ENCODE measurements around the gene VMAC. TPM values are rescaled to one million over a fixed set of nuclear protein-coding genes. Genes with fewer than 3 reads are reported as not detected.
A peak's percentile ranks its signal among the peaks of the same experiment; 100 is the strongest.

Gene VMAC
- total RNA-seq, 2 experiments from 2014 or later, result 11.8 TPM

- CTCF ChIA-PET, result interaction anchor here (1.1 to 2.4 kb wide), 3 partner anchors 10 to 143 kb away, joined by 5 to 10 read pairs (median 6); no protein-coding TSS in a partner anchor
- peaks cover 61% of the 10 kb centered on the region for H3K4me1 Mint-ChIP-seq
Observed at GRCh38 chr19:5947435-5947834, 42.8 kb downstream of the VMAC start.

GRCh38 chr19:5948752-5949564 lies 44.3 kb downstream of the VMAC start:
- POLR2A ChIA-PET, result no interaction called here
- CTCF ChIA-PET, result interaction anchor here (0.5 to 2.9 kb wide), 9 partner anchors 13 to 308 kb away, joined by 3 to 10 read pairs (median 4); partner anchors contain the start of gene NRTN
- peak overlapping the region; percentile 93 for H3K27ac Mint-ChIP-seq
- no peaks in the 10 kb centered on the region for H3K27me3 Mint-ChIP-seq
- H3K4me3 Mint-ChIP-seq, result peak overlapping the region; percentile 40
- H3K36me3 Mint-ChIP-seq (ENCODE audit: low read depth), result peaks cover 45% of the 10 kb centered on the region
- DNase-seq, result peak; percentile 16
- peaks cover 76% of the 10 kb centered on the region for H3K4me1 Mint-ChIP-seq
- H3K9me3 Mint-ChIP-seq, result peaks cover 5% of the 10 kb centered on the region

More at GRCh38 chr19:5947435-5947834, 42.8 kb downstream of the VMAC start:
- DNase-seq, result no peak
- POLR2A ChIA-PET, result no interaction called here
- Mint-ChIP-seq H3K27ac (peak overlapping the region; percentile 93), H3K9me3 (no peaks in the 10 kb centered on the region), H3K4me3 (no peak overlapping the region), H3K36me3 (ENCODE audit: low read depth) (peaks cover 35% of the 10 kb centered on the region), H3K27me3 (no peaks in the 10 kb centered on the region)

- Mint-ChIP-seq H3K27me3 (no peaks in the 10 kb centered on the region), H3K4me1 (peaks cover 83% of the 10 kb centered on the region), H3K9me3 (peaks cover 5% of the 10 kb centered on the region), H3K4me3 (peak overlapping the region; percentile 40), H3K36me3 (ENCODE audit: low read depth) (peaks cover 45% of the 10 kb centered on the region), H3K27ac (peak overlapping the region; percentile 93)
- peak; percentile 47 for DNase-seq
- POLR2A ChIA-PET, result no interaction called here
- CTCF ChIA-PET, result interaction anchor here (1.0 to 2.9 kb wide), 4 partner anchors 16 to 207 kb away, joined by 3 to 9 read pairs (median 4); partner anchors contain the start of gene NRTN
Observed at GRCh38 chr19:5949792-5950305, 45.2 kb downstream of the VMAC start.

- Mint-ChIP-seq H3K36me3 (ENCODE audit: low read depth) (peaks cover 45% of the 10 kb centered on the region), H3K4me3 (peak overlapping the region; percentile 40), H3K27me3 (no peaks in the 10 kb centered on the region), H3K27ac (peak overlapping the region; percentile 93), H3K9me3 (peaks cover 5% of the 10 kb centered on the region), H3K4me1 (peaks cover 86% of the 10 kb centered on the region)
- ChIA-PET CTCF (interaction anchor here (1.0 to 3.8 kb wide), 5 partner anchors 15 to 176 kb away, joined by 3 to 12 read pairs (median 4); partner anchors contain the start of gene NRTN), POLR2A (no interaction called here)
- no peak for DNase-seq
Observed at GRCh38 chr19:5950741-5951140, 46.1 kb downstream of the VMAC start.

- POLR2A ChIA-PET, result interaction anchor here (0.6 kb wide), 1 partner anchor 22 kb away, joined by 3 read pairs; no protein-coding TSS in a partner anchor
- H3K27ac Mint-ChIP-seq, result peak overlapping the region; percentile 92
- no peak overlapping the region for H3K4me3 Mint-ChIP-seq
- H3K4me1 Mint-ChIP-seq, result peaks cover 87% of the 10 kb centered on the region
- peaks cover 5% of the 10 kb centered on the region for H3K9me3 Mint-ChIP-seq
- DNase-seq, result no peak
- CTCF ChIA-PET, result interaction anchor here (1.0 to 3.8 kb wide), 5 partner anchors 14 to 176 kb away, joined by 3 to 12 read pairs (median 4); partner anchors contain the start of gene NRTN
- H3K27me3 Mint-ChIP-seq, result no peaks in the 10 kb centered on the region
- peaks cover 45% of the 10 kb centered on the region for H3K36me3 Mint-ChIP-seq (ENCODE audit: low read depth)
Observed at GRCh38 chr19:5951338-5951861, 46.7 kb downstream of the VMAC start.

GRCh38 chr19:5952193-5953029 lies 47.7 kb downstream of the VMAC start:
- no peaks in the 10 kb centered on the region for H3K27me3 Mint-ChIP-seq
- CTCF ChIA-PET, result interaction anchor here (2.9 to 3.8 kb wide), 2 partner anchors 16 to 148 kb away, joined by 9 to 12 read pairs; partner anchors contain the start of gene NRTN
- peaks cover 5% of the 10 kb centered on the region for H3K9me3 Mint-ChIP-seq
- POLR2A ChIA-PET, result interaction anchor here (0.6 kb wide), 1 partner anchor 21 kb away, joined by 3 read pairs; no protein-coding TSS in a partner anchor
- peaks cover 43% of the 10 kb centered on the region for H3K36me3 Mint-ChIP-seq (ENCODE audit: low read depth)
- H3K27ac Mint-ChIP-seq, result peak overlapping the region; percentile 92
- peaks cover 92% of the 10 kb centered on the region for H3K4me1 Mint-ChIP-seq
- H3K4me3 Mint-ChIP-seq, result no peak overlapping the region
- DNase-seq, result no peak

GRCh38 chr19:5953030-5953589 lies 48.4 kb downstream of the VMAC start:
- Mint-ChIP-seq H3K36me3 (ENCODE audit: low read depth) (peaks cover 39% of the 10 kb centered on the region), H3K9me3 (peaks cover 5% of the 10 kb centered on the region), H3K4me3 (peak overlapping the region; percentile 53), H3K4me1 (peaks cover 90% of the 10 kb centered on the region), H3K27ac (peak overlapping the region; percentile 92), H3K27me3 (no peaks in the 10 kb centered on the region)
- ChIA-PET CTCF (interaction anchor here (0.7 to 3.8 kb wide), 2 partner anchors 10 to 15 kb away, joined by 3 to 12 read pairs; no protein-coding TSS in a partner anchor), POLR2A (no interaction called here)
- no peak for DNase-seq

- H3K27ac Mint-ChIP-seq, result peak overlapping the region; percentile 92
- peak overlapping the region; percentile 53 for H3K4me3 Mint-ChIP-seq
- peaks cover 35% of the 10 kb centered on the region for H3K36me3 Mint-ChIP-seq (ENCODE audit: low read depth)
- CTCF ChIA-PET, result interaction anchor here (0.7 to 3.8 kb wide), 2 partner anchors 9 to 14 kb away, joined by 3 to 12 read pairs; no protein-coding TSS in a partner anchor
- peak; percentile 56 for DNase-seq
- peaks cover 5% of the 10 kb centered on the region for H3K9me3 Mint-ChIP-seq
- peaks cover 88% of the 10 kb centered on the region for H3K4me1 Mint-ChIP-seq
- POLR2A ChIA-PET, result no interaction called here
- no peaks in the 10 kb centered on the region for H3K27me3 Mint-ChIP-seq
Observed at GRCh38 chr19:5953680-5954213, 49.1 kb downstream of the VMAC start.

- peak overlapping the region; percentile 53 for H3K4me3 Mint-ChIP-seq
- H3K27me3 Mint-ChIP-seq, result no peaks in the 10 kb centered on the region
- DNase-seq, result no peak
- ChIA-PET POLR2A (no interaction called here), CTCF (interaction anchor here (0.7 to 3.8 kb wide), 2 partner anchors 9 to 14 kb away, joined by 3 to 12 read pairs; no protein-coding TSS in a partner anchor)
- peaks cover 35% of the 10 kb centered on the region for H3K36me3 Mint-ChIP-seq (ENCODE audit: low read depth)
- H3K9me3 Mint-ChIP-seq, result peaks cover 5% of the 10 kb centered on the region
- peaks cover 88% of the 10 kb centered on the region for H3K4me1 Mint-ChIP-seq
- H3K27ac Mint-ChIP-seq, result peak overlapping the region; percentile 92
Observed at GRCh38 chr19:5954293-5954692, 49.6 kb downstream of the VMAC start.

GRCh38 chr19:5955636-5955935 lies 50.9 kb downstream of the VMAC start:
- DNase-seq, result no peak
- no peak overlapping the region for H3K4me3 Mint-ChIP-seq
- POLR2A ChIA-PET, result no interaction called here
- peaks cover 27% of the 10 kb centered on the region for H3K36me3 Mint-ChIP-seq (ENCODE audit: low read depth)
- H3K4me1 Mint-ChIP-seq, result peaks cover 87% of the 10 kb centered on the region
- CTCF ChIA-PET, result interaction anchor here (3.4 kb wide), 1 partner anchor 13 kb away, joined by 17 read pairs; no protein-coding TSS in a partner anchor
- H3K9me3 Mint-ChIP-seq, result peaks cover 5% of the 10 kb centered on the region
- H3K27ac Mint-ChIP-seq, result peak overlapping the region; percentile 62
- H3K27me3 Mint-ChIP-seq, result no peaks in the 10 kb centered on the region

GRCh38 chr19:5956323-5956722 lies 51.7 kb downstream of the VMAC start:
- ChIA-PET POLR2A (no interaction called here), CTCF (interaction anchor here (1.1 to 3.4 kb wide), 2 partner anchors 12 to 152 kb away, joined by 4 to 17 read pairs; no protein-coding TSS in a partner anchor)
- Mint-ChIP-seq H3K4me1 (peaks cover 87% of the 10 kb centered on the region), H3K4me3 (no peak overlapping the region), H3K27ac (peak overlapping the region; percentile 73), H3K36me3 (ENCODE audit: low read depth) (peaks cover 20% of the 10 kb centered on the region), H3K27me3 (no peaks in the 10 kb centered on the region), H3K9me3 (peaks cover 5% of the 10 kb centered on the region)
- no peak for DNase-seq

Measured in activated CD4-positive, alpha-beta T cell treated with anti-CD3 and anti-CD28 coated beads, Interleukin-2, amount 10 ng/mL, durations not matched to agents 7 days and 5 days (primary cell).